Heart left ventricle (tissue), 16 donors: ENCODE data around the gene NUDT14. TPM values are rescaled to one million over a fixed set of nuclear protein-coding genes. Genes with fewer than 3 reads are reported as not detected.

Experiments used
- ATAC-seq, 4 donors: fragments of 200-7000 bp; cut with Tn5 transposase; one replicate each; pipeline ENCODE4 v1.9.1; 2020 to 2022; ENCODE audit warnings: moderate library complexity in 4 of 4, mild to moderate bottlenecking in 3 of 4, moderate number of reproducible peaks in 1 of 4
- DNase-seq, 5 donors: peaks; one replicate each; pipeline ENCODE4 v3.0.0-alpha.2; 2020
- H3K27ac ChIP-seq, 12 donors: fragments of 200-600 bp; sonication (generic) in 4 of 12; one replicate each; pipeline versions ENCODE4 v1.5.0 to v1.8.0; 2016 to 2022; ENCODE audit warnings: mild to moderate bottlenecking in 2 of 12
- H3K27me3 ChIP-seq, 9 donors: fragments of 200-600 bp; sonication (generic) in 2 of 9; one replicate each; pipeline versions ENCODE4 v1.5.1 to v1.8.0; 2016 to 2022; ENCODE audit warnings: mild to moderate bottlenecking in 3 of 9
- H3K36me3 ChIP-seq, 9 donors: fragments of 200-600 bp; sonication (generic) in 2 of 9; one replicate each; pipeline versions ENCODE4 v1.5.0 to v1.8.0; 2018 to 2022; ENCODE audit warnings: mild to moderate bottlenecking in 2 of 9
- H3K4me1 ChIP-seq, 12 donors: fragments of 200-600 bp; sonication (generic) in 4 of 12; one replicate each; pipeline versions ENCODE4 v1.5.0 to v1.8.0; 2016 to 2022; ENCODE audit warnings: mild to moderate bottlenecking in 3 of 12
- H3K4me3 ChIP-seq, 12 donors: fragments of 200-600 bp; sonication (generic) in 4 of 12; one replicate each; pipeline versions ENCODE4 v1.5.0 to v1.8.0; 2017 to 2022; ENCODE audit warnings: mild to moderate bottlenecking in 9 of 12, moderate library complexity in 4 of 12
- H3K9me3 ChIP-seq, 12 donors: fragments of 200-600 bp; sonication (generic) in 4 of 12; one replicate each; pipeline versions ENCODE4 v1.5.0 to v1.8.0; 2016 to 2022; ENCODE audit warnings: mild to moderate bottlenecking in 1 of 12
- CTCF ChIP-seq, 12 donors: fragments of 200-600 bp; sonication (generic) in 4 of 12; IDR thresholded peaks; one replicate each; pipeline versions ENCODE4 v1.5.0 to v1.8.0; 2018 to 2022; ENCODE audit warnings: antibody characterized with exemption in 12 of 12, mild to moderate bottlenecking in 5 of 12
- POLR2A ChIP-seq, 2 donors: fragments of 450-650 bp; IDR thresholded peaks; one replicate each; pipeline ENCODE4 v1.6.1; 2017; ENCODE audit warnings: antibody characterized with exemption in 2 of 2, mild to moderate bottlenecking in 2 of 2, moderate library complexity in 2 of 2
- WGBS, 4 donors: extraction: QIAGEN DNeasy Blood & Tissue Kit in 2 of 4; methylation state at CpG; one replicate each; pipeline versions ENCODE4 v1.1.5 to v1.1.7; 2013 to 2018; 5-methylcytosine and 5-hydroxymethylcytosine counted together
- intact Hi-C, 10 donors: fragments of 100-400 bp; cut with DNase I; formaldehyde crosslinking; loops; one replicate each; pipeline versions ENCODE4 v1.11.1 to v1.14.2; 2022
- polyA plus RNA-seq, 2 donors: library from polyadenylated mRNA; stranded (reverse); fragments of 200-250 nt; gene quantifications; one replicate each; pipeline ENCODE4 v1.2.3, GENCODE V29; 2013
- total RNA-seq, 9 donors: library from RNA; depleted of rRNA in 2 of 9; stranded (reverse); fragments of >200 nt in 2 of 9; fragmentation: NEBNext Ultra II Directional in 3 of 9; extraction: Animal tissue kit (Norgen Biotek cat#: 25700) in 3 of 9; gene quantifications; one replicate each; pipeline versions ENCODE4 v1.1.0 to v1.2.4, GENCODE V29; 2016 to 2023
- donor health status: ischemic (EF 13 %, LVEDD 7.1; RV severe dilation, severe dysfunction).
- donor health status: healthy with polysubstance abuse.
- donor health status: DM: no; HTN: yes; CAD: no.
- donor health status: DM: no; HTN: no; CAD: no.
- donor health status: ischemic (EF 25% LVEDD 6.9; RV normal size, moderate dysfunction).
- donor health status: ischemic (EF 25% LVEDD 5.7; RV mildly dilated, moderate dysfunction).
- donor health status: healthy.
- donor health status: DM: yes; HTN: yes; CAD: no.
- donor health status: ischemic (EF 35%, LVEDD 5.7; RV mildly dilated, moderate dysfunction).
- donor health status: nonischemic (EF 11% LVEDD 7.7; RV severe dilation, severe dysfunction).
- donor health status: DM: yes; HTN: yes; CAD: no.
- donor health status: PGD.
- donor health status: ischemic (EF 29% LVEDD 5.4; RV normal size, mild dysfunction).
- donor health status: nonischemic (EF 23%, LVEDD 6.1; RV moderate dilation, normal function).

The NUDT14 gene
- total and polyA plus RNA-seq, 11 donors: 14.3 to 48.9 (median 23.8) TPM

GRCh38 chr14:105169776-105170655 lies 11.1 kb downstream of the NUDT14 start:
- 80 to 87% (median 83%) methylated on average over 17 to 22 of the region's 22 CpGs for WGBS, 4 donors
- Histone ChIP-seq H3K36me3 (no peaks in the 10 kb centered on the region), H3K27me3 (peaks cover 0 to 36% (median 0%) of the 10 kb centered on the region in 9 donors), H3K9me3 (no peaks in the 10 kb centered on the region), H3K4me1 (peaks cover 14 to 58% (median 38%) of the 10 kb centered on the region in 12 donors), H3K4me3 (no peak overlapping the region), H3K27ac (peak overlapping the region in 8 of 12 donors; percentile 64 to 82 (median 72))
- intact Hi-C loops: loop anchor here in 6 of 10 donors (2.0 to 10.0 kb wide), 4 partner anchors 27 to 78 kb away; no protein-coding TSS in a partner anchor
- no peak for ATAC-seq
- no peak for DNase-seq
- TF ChIP-seq CTCF (IDR thresholded peaks at IDR 0.05) (no peak), POLR2A (IDR thresholded peaks at IDR 0.05) (no peak)

GRCh38 chr14:105168979-105169507 lies 12.1 kb downstream of the NUDT14 start:
- Histone ChIP-seq H3K4me1 (peaks cover 14 to 59% (median 38%) of the 10 kb centered on the region in 12 donors), H3K9me3 (no peaks in the 10 kb centered on the region), H3K27me3 (peaks cover 0 to 36% (median 0%) of the 10 kb centered on the region in 9 donors), H3K36me3 (no peaks in the 10 kb centered on the region), H3K4me3 (peak overlapping the region in 11 of 12 donors; percentile 7 to 70 (median 46)), H3K27ac (peak overlapping the region in 10 of 12 donors; percentile 39 to 82 (median 68))
- DNase-seq: peak in 4 of 5 donors; percentile 59 to 78 (median 66)
- 20 to 42% (median 23%) methylated on average over 24 to 54 of the region's 54 CpGs; no CpG with 5 or more reads in 1 of the 4 donors for WGBS, 4 donors
- intact Hi-C loops: loop anchor here in 6 of 10 donors (2.0 to 10.0 kb wide), 4 partner anchors 28 to 77 kb away; no protein-coding TSS in a partner anchor
- TF ChIP-seq POLR2A (IDR thresholded peaks at IDR 0.05): no peak
- peak in 11 of 12 donors; percentile 40 to 73 (median 51) for TF ChIP-seq CTCF (IDR thresholded peaks at IDR 0.05)
- peak in 3 of 4 donors; percentile 11 to 24 (median 23) for ATAC-seq

GRCh38 chr14:105168496-105168978 lies 12.6 kb downstream of the NUDT14 start, which contains the start of gene JAG2:
Gene JAG2 (minus strand): TSS chr14:105168776. CDS start chr14:105168420, 356 bp downstream.
- intact Hi-C loops: loop anchor here in 6 of 10 donors (2.0 to 10.0 kb wide), 4 partner anchors 28 to 76 kb away; no protein-coding TSS in a partner anchor
- peak within 1 kb of the TSS in 10 of 12 donors; percentile 39 to 82 (median 72) for H3K27ac ChIP-seq
- WGBS, 4 donors: 0 to 1% (median 1%) methylated on average over 12 to 84 of the region's 84 CpGs; no CpG with 5 or more reads in 1 of the 4 donors
- no peaks in the 10 kb centered on the region for H3K36me3 ChIP-seq
- TF ChIP-seq POLR2A (IDR thresholded peaks at IDR 0.05): no peak
- no peak for TF ChIP-seq CTCF (IDR thresholded peaks at IDR 0.05)
- peaks cover 14 to 59% (median 38%) of the 10 kb centered on the region in 12 donors for H3K4me1 ChIP-seq
- H3K27me3 ChIP-seq: peaks cover 0 to 36% (median 0%) of the 10 kb centered on the region in 9 donors
- ATAC-seq (peak in 2 of 4 donors; percentile 39 to 42), DNase-seq (peak; percentile 72 to 85 (median 76))
- H3K4me3 ChIP-seq: peak within 1 kb of the TSS; percentile 39 to 74 (median 58)
- H3K9me3 ChIP-seq: no peaks in the 10 kb centered on the region
